ENCODE data around the gene CDK14.

GRCh38 chr7:91194841-91195240, 598.7 kb downstream of the CDK14 start:
- TF ChIP-seq CTCF (IDR thresholded peaks at IDR 0.05) (no peak), EP300 (IDR thresholded peaks at IDR 0.05) (no peak), POLR2A (IDR thresholded peaks at IDR 0.05) (no peak)

All from ovary (tissue), 3 donors.